Measurements from ENCODE around the gene WNK2.

The WNK2 gene

DNA sequence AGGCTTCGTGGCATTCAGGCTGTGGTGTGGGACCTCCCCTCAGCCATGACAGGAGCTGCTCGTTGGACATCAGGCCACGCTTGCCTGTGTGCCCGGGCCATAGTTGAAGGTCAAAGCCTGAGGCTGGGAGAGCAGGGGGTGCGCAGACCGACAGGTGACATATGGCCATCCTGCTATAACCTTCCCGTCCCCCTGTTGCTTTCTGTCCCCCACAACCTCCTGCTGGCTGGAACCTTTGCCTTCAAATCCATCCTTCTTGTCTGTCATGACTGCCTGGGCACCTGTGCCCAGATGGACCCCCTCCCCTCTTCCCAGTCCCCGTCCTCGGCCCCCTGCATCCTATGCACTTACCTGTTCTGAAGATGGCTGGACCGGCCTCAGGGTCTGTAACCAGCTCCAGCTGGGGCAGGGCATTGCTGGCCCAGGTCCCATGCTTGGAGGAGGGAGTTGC is 83.2 kb downstream of the WNK2 start:
- no peak for TF ChIP-seq POLR2A (IDR thresholded peaks at IDR 0.05; ENCODE audit: extremely low read depth, insufficient read length)
- no peak for TF ChIP-seq MYC (IDR thresholded peaks at IDR 0.05; ENCODE audit: low read depth, low read length)
- TF ChIP-seq MAX (IDR thresholded peaks at IDR 0.05; ENCODE audit: low read depth, low read length), result no peak
- TF ChIP-seq, protein P1, sequence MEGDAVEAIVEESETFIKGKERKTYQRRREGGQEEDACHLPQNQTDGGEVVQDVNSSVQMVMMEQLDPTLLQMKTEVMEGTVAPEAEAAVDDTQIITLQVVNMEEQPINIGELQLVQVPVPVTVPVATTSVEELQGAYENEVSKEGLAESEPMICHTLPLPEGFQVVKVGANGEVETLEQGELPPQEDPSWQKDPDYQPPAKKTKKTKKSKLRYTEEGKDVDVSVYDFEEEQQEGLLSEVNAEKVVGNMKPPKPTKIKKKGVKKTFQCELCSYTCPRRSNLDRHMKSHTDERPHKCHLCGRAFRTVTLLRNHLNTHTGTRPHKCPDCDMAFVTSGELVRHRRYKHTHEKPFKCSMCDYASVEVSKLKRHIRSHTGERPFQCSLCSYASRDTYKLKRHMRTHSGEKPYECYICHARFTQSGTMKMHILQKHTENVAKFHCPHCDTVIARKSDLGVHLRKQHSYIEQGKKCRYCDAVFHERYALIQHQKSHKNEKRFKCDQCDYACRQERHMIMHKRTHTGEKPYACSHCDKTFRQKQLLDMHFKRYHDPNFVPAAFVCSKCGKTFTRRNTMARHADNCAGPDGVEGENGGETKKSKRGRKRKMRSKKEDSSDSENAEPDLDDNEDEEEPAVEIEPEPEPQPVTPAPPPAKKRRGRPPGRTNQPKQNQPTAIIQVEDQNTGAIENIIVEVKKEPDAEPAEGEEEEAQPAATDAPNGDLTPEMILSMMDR (IDR thresholded peaks at IDR 0.05; ENCODE audit: low read depth, low read length), result no peak
- no peak overlapping the region for H3K4me3 ChIP-seq (ENCODE audit: low read depth, low read length)

GRCh38 chr9:93267681-93268505 is 84.0 kb downstream of the WNK2 start:
- DNase-seq (ENCODE audit: low read depth), result no peak
- H3K4me3 ChIP-seq (ENCODE audit: low read depth, low read length), result no peak overlapping the region
- TF ChIP-seq MAX (IDR thresholded peaks at IDR 0.05; ENCODE audit: low read depth, low read length) (no peak), POLR2A (IDR thresholded peaks at IDR 0.05; ENCODE audit: extremely low read depth, insufficient read length) (no peak)

More for the DNA sequence above, 83.2 kb downstream of the WNK2 start:
- DNase-seq (ENCODE audit: low read depth), result no peak

DNA sequence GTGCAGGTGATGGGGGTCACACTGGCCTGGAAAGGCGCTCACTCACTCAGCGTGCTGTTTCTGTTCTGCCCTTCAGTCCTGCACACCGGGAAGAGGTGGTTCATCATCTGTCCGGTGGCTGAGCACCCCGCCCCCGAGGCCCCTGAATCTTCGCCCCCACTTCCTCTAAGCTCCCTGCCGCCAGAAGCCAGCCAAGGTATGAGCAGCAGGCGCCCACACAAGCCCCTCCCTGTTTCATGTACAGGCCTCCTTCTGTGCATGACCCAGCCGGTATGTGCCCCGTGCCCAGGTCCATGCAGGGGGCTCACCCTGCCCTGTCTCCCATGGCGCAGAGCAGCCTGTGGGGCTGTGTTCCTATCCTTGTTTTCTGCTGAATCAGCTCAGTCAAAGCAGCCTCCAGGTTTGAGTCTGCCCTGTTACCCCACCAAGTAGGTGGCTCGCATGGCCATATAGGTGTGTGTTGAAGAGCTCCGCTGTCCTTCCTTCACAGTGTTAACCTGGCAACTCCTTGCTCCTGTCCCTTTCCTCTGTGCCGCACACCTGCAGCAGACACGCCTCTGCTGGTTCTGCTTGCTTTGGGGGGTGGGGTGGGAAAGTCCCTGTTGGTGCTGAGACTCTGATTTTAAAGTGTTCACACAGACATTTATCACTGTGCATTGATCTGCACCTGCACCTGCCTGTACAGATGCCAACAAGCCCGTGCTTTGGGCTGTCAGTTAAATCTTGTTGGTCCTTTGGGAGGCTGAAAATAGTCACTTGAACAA is 84.8 kb downstream of the WNK2 start:
- TF ChIP-seq MYC (IDR thresholded peaks at IDR 0.05; ENCODE audit: low read depth, low read length) (no peak), MAX (IDR thresholded peaks at IDR 0.05; ENCODE audit: low read depth, low read length) (no peak), POLR2A (IDR thresholded peaks at IDR 0.05; ENCODE audit: extremely low read depth, insufficient read length) (no peak)
- TF ChIP-seq, protein P1 (IDR thresholded peaks at IDR 0.05; ENCODE audit: low read depth, low read length), result no peak
- H3K4me3 ChIP-seq (ENCODE audit: low read depth, low read length), result no peak overlapping the region
- no peak for DNase-seq (ENCODE audit: low read depth)

DNA sequence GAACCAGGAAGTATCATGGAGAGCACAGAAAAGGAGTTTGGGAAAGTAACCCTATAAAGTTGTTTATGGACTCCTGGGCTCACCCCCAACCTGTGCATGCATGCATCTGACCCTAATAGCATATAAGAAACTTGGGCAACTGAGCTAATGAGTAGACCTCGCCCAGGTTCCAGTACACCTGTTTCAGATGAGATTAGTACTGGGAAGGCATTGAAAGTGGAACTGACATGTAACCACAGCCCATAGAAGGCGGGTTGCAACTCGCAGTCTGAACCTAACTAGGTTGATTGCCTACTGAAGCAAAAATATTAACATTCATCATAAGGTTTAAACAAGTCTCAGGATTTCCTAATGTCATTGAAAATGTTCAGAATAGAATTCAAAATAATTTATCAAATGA is 87.0 kb downstream of the WNK2 start:
- TF ChIP-seq MAX (IDR thresholded peaks at IDR 0.05; ENCODE audit: low read depth, low read length) (no peak), POLR2A (IDR thresholded peaks at IDR 0.05; ENCODE audit: extremely low read depth, insufficient read length) (no peak), MYC (IDR thresholded peaks at IDR 0.05; ENCODE audit: low read depth, low read length) (no peak)
- TF ChIP-seq, protein P1 (IDR thresholded peaks at IDR 0.05; ENCODE audit: low read depth, low read length), result no peak
- no peak overlapping the region for H3K4me3 ChIP-seq (ENCODE audit: low read depth, low read length)
- no peak for DNase-seq (ENCODE audit: low read depth)

GRCh38 chr9:93276973-93277372 is 93.0 kb downstream of the WNK2 start:
- TF ChIP-seq, protein P1 (IDR thresholded peaks at IDR 0.05; ENCODE audit: low read depth, low read length), result no peak
- TF ChIP-seq MYC (IDR thresholded peaks at IDR 0.05; ENCODE audit: low read depth, low read length) (no peak), POLR2A (IDR thresholded peaks at IDR 0.05; ENCODE audit: extremely low read depth, insufficient read length) (no peak), MAX (IDR thresholded peaks at IDR 0.05; ENCODE audit: low read depth, low read length) (no peak)
- H3K4me3 ChIP-seq (ENCODE audit: low read depth, low read length), result no peak overlapping the region
- no peak for DNase-seq (ENCODE audit: low read depth)

DNA sequence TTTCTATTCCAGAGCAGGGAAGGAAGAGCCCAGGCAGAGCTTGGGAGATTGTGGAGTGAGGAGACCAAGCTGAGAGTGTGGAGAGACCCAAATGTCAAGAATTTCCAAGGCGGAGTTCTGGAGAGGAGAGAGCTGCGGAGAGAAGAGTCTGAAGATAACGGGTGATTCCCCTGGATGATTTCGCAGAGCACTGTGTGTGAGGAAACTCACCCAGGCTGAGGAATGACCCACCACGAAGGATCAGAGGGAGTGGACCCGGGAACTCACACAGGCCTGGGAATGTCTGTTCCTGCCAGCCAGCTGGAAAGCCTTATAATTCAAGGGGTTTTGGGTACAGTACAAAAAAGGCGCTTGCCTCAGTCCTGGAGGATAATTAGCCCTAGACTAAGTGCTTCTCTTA is 94.2 kb downstream of the WNK2 start:
- DNase-seq (ENCODE audit: low read depth), result no peak
- no peak overlapping the region for H3K4me3 ChIP-seq (ENCODE audit: low read depth, low read length)
- TF ChIP-seq, protein P1 (IDR thresholded peaks at IDR 0.05; ENCODE audit: low read depth, low read length), result no peak
- TF ChIP-seq MAX (IDR thresholded peaks at IDR 0.05; ENCODE audit: low read depth, low read length) (no peak), MYC (IDR thresholded peaks at IDR 0.05; ENCODE audit: low read depth, low read length) (no peak), POLR2A (IDR thresholded peaks at IDR 0.05; ENCODE audit: extremely low read depth, insufficient read length) (no peak)
